BE2C (cell line): ENCODE results near the gene TSR3.
A peak's percentile ranks its signal among the peaks of the same experiment; 100 is the strongest.

Experiments used
- DNase-seq: peaks from one replicate; pipeline ENCODE4 v3.0.0-alpha.2; 2020
- H3K27me3 ChIP-seq: fragments of 250-450 bp; sonication (Bioruptor Pico); 2 replicates; pipeline ENCODE4 v1.5.1; 2020; ENCODE audit warnings: mild to moderate bottlenecking
- H3K36me3 ChIP-seq: fragments of 250-450 bp; sonication (Bioruptor Pico); 2 replicates; pipeline ENCODE4 v1.5.1; 2020; ENCODE audit warnings: mild to moderate bottlenecking
- H3K4me1 ChIP-seq: fragments of 250-450 bp; sonication (Bioruptor Pico); 2 replicates; pipeline ENCODE4 v1.5.1; 2020
- H3K4me3 ChIP-seq: 2 replicates; pipeline ENCODE4 v1.5.1; 2011; ENCODE audit warnings: low read depth, low read length
- H3K9me3 ChIP-seq: fragments of 250-450 bp; sonication (Bioruptor Pico); 2 replicates; pipeline ENCODE4 v1.5.1; 2020
- CTCF ChIP-seq: IDR thresholded peaks from 2 replicates; pipeline ENCODE4 v1.5.1; 2012; ENCODE audit warnings: mild to moderate bottlenecking, low read depth, low read length

The TSR3 gene

DNA sequence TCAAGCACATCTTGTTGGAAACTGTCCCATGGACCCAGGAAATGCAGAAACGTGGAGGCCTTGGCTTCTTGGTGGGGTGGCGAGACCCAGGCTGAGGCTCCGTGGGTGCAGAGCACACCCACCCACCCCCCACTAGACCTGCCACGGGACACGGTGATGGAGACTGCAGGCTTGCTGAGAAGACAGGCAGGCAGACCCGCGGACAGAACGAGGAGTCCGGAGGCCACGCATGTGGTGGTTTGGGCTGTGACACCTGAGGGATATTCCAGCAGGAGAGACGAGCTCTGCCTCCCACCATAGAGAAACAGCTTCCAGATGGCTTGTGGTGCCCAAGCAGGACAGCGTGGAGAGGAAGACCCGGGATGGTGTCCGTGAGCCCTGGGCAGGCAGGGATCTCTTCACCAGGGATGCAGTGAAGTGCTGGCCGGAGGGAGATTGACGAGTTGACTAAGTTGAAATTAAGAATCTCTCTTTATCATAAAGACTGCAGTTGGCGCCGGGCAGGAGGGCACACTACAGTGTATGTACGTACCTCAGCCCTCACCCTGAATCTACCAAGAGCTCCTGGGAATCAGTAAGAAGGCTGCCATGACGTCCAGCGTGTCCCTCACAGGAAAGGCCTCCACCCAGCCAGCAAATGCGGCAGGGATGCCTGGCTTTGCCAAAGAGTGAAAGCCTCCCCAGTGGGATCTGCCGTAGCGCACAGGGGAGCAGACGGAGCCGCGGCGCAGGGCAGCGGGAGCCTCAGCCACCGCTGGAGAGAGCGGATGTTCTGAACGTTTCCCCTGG lies 34.0 kb downstream of the TSR3 start:
- no peaks in the 10 kb centered on the region for H3K9me3 ChIP-seq
- no peaks in the 10 kb centered on the region for H3K27me3 ChIP-seq
- H3K4me3 ChIP-seq, result no peak overlapping the region
- DNase-seq, result peak; percentile 9
- H3K36me3 ChIP-seq, result peaks cover 90% of the 10 kb centered on the region
- no peak for TF ChIP-seq CTCF
- H3K4me1 ChIP-seq, result no peaks in the 10 kb centered on the region

- no peak for TF ChIP-seq CTCF
- Histone ChIP-seq H3K4me3 (no peak overlapping the region), H3K4me1 (no peaks in the 10 kb centered on the region), H3K36me3 (peaks cover 88% of the 10 kb centered on the region), H3K27me3 (no peaks in the 10 kb centered on the region), H3K9me3 (no peaks in the 10 kb centered on the region)
- no peak for DNase-seq
Measured at GRCh38 chr16:1316033-1316405, 35.7 kb downstream of the TSR3 start.

GRCh38 chr16:1315081-1316032 lies 36.3 kb downstream of the TSR3 start:
- Histone ChIP-seq H3K4me1 (no peaks in the 10 kb centered on the region), H3K4me3 (no peak overlapping the region), H3K27me3 (no peaks in the 10 kb centered on the region), H3K36me3 (peaks cover 81% of the 10 kb centered on the region), H3K9me3 (no peaks in the 10 kb centered on the region)
- no peak for DNase-seq
- TF ChIP-seq CTCF, result no peak

GRCh38 chr16:1314399-1315068 lies 37.1 kb downstream of the TSR3 start:
- no peak overlapping the region for H3K4me3 ChIP-seq
- H3K27me3 ChIP-seq, result no peaks in the 10 kb centered on the region
- no peak for TF ChIP-seq CTCF
- no peak for DNase-seq
- no peaks in the 10 kb centered on the region for H3K9me3 ChIP-seq
- H3K4me1 ChIP-seq, result no peaks in the 10 kb centered on the region
- H3K36me3 ChIP-seq, result peaks cover 73% of the 10 kb centered on the region

- no peaks in the 10 kb centered on the region for H3K27me3 ChIP-seq
- peaks cover 66% of the 10 kb centered on the region for H3K36me3 ChIP-seq
- H3K4me3 ChIP-seq, result no peak overlapping the region
- H3K4me1 ChIP-seq, result no peaks in the 10 kb centered on the region
- H3K9me3 ChIP-seq, result no peaks in the 10 kb centered on the region
- no peak for DNase-seq
- TF ChIP-seq CTCF, result no peak
Measured at GRCh38 chr16:1313721-1314369, 37.8 kb downstream of the TSR3 start.
